Nephron (organoid): ENCODE data around the gene HCFC1R1.
A peak's percentile ranks its signal among the peaks of the same experiment; 100 is the strongest.

ENCODE experiments used
- H3K27ac Mint-ChIP-seq, 3 experiments: 2 replicates each; pipeline ENCODE4 v1.8.0; 2020; ENCODE audit warnings: mixed read lengths in 3 of 3, mild to moderate bottlenecking in 2 of 3, moderate library complexity in 1 of 3
- H3K27me3 Mint-ChIP-seq: 2 replicates; pipeline ENCODE4 v1.8.0; 2021; ENCODE audit warnings: low read depth, mild to moderate bottlenecking, moderate library complexity, mixed read lengths
- H3K36me3 Mint-ChIP-seq: 2 replicates; pipeline ENCODE4 v1.8.0; 2020; ENCODE audit warnings: low read depth, mixed read lengths
- H3K4me1 Mint-ChIP-seq: 2 replicates; pipeline ENCODE4 v1.8.0; 2020; ENCODE audit warnings: mixed read lengths
- H3K4me3 Mint-ChIP-seq, 3 experiments: 2 replicates each; pipeline ENCODE4 v1.8.0; 2020; ENCODE audit warnings: mild to moderate bottlenecking in 3 of 3, mixed read lengths in 3 of 3, moderate library complexity in 2 of 3
- H3K9me3 Mint-ChIP-seq: 2 replicates; pipeline ENCODE4 v1.8.0; 2020; ENCODE audit warnings: mixed read lengths
- TF ChIP-seq, protein P1 (sequence below), 3 experiments: fragments of 200-600 bp; sonication (generic); IDR thresholded peaks; one replicate each; pipeline ENCODE4 v1.5.0; 2021; ENCODE audit warnings: antibody characterized with exemption in 3 of 3; ENCODE audit not compliant: unreplicated experiment in 3 of 3

HCFC1R1 gene

DNA sequence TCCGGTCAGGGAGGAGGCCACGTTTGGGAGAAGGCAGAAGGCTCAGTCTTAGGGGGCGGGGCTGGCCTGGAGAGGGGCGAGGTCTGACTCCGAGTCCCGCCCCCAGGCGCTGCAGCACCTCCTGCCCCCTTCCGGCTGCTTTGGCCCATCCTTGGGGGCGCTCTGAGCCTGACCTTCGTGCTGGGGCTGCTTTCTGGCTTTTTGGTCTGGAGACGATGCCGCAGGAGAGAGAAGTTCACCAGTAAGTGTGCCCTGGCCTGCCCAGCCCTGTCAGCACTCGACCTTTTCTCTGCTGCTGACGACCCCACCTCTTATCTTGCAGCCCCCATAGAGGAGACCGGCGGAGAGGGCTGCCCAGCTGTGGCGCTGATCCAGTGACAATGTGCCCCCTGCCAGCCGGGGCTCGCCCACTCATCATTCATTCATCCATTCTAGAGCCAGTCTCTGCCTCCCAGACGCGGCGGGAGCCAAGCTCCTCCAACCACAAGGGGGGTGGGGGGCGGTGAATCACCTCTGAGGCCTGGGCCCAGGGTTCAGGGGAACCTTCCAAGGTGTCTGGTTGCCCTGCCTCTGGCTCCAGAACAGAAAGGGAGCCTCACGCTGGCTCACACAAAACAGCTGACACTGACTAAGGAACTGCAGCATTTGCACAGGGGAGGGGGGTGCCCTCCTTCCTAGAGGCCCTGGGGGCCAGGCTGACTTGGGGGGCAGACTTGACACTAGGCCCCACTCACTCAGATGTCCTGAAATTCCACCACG is 2.1 kb downstream of the HCFC1R1 start:
- H3K4me3 Mint-ChIP-seq: peak overlapping the region; percentile 90 to 92 (median 92)
- TF ChIP-seq, protein P1, sequence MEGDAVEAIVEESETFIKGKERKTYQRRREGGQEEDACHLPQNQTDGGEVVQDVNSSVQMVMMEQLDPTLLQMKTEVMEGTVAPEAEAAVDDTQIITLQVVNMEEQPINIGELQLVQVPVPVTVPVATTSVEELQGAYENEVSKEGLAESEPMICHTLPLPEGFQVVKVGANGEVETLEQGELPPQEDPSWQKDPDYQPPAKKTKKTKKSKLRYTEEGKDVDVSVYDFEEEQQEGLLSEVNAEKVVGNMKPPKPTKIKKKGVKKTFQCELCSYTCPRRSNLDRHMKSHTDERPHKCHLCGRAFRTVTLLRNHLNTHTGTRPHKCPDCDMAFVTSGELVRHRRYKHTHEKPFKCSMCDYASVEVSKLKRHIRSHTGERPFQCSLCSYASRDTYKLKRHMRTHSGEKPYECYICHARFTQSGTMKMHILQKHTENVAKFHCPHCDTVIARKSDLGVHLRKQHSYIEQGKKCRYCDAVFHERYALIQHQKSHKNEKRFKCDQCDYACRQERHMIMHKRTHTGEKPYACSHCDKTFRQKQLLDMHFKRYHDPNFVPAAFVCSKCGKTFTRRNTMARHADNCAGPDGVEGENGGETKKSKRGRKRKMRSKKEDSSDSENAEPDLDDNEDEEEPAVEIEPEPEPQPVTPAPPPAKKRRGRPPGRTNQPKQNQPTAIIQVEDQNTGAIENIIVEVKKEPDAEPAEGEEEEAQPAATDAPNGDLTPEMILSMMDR (IDR thresholded peaks at IDR 0.05; ENCODE audit: unreplicated experiment in 3 of 3): peak in 2 of 3 experiments; percentile 30 to 42
- no peaks in the 10 kb centered on the region for H3K9me3 Mint-ChIP-seq
- peak overlapping the region; percentile 85 to 96 (median 87) for H3K27ac Mint-ChIP-seq
- H3K36me3 Mint-ChIP-seq: peaks cover 12% of the 10 kb centered on the region
- peaks cover 33% of the 10 kb centered on the region for H3K27me3 Mint-ChIP-seq
- H3K4me1 Mint-ChIP-seq: peaks cover 33% of the 10 kb centered on the region

DNA sequence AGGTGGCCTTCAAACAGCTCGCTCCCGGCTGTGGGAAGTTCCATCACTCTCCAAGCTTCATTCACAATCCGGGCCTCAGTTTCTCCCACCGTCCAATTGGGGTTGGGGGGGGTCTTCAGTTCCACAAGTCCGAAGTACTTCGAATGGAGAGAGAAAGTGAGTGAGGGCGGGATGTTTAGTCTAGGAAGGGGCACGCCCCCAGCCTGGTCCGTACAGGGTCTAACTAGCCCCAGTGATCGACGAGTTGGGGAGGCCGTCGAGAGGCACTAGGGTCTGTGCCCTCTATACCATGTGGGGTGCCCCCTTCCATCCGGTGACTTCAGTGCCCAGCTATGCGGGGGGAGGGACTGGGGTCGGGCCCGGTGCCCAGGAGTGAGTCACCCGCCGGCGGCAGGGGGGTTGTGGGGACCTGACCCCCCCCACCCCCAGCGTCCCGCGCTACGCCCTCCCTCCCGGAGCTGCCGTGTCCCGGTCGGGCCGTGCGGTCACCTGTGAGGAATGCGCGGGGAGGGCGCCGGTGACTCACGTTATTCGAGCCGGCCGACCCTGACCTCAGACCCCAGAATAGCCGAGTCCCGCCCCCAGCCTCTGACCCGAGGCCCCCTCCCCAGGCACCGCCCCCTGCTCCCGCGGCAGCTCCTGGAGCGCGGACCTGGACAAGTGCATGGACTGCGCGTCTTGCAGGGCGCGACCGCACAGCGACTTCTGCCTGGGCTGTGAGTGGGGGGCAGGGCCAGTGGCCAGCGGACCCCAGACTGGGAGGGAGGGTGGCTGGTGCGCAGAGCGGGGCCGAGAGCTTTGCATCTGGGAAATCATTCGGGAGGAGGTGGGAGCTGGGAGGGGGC is 2.9 kb downstream of the HCFC1R1 start:
- Mint-ChIP-seq H3K9me3 (no peaks in the 10 kb centered on the region), H3K4me1 (peaks cover 33% of the 10 kb centered on the region), H3K36me3 (peaks cover 4% of the 10 kb centered on the region), H3K27me3 (peaks cover 34% of the 10 kb centered on the region), H3K4me3 (peak overlapping the region; percentile 90 to 92 (median 92)), H3K27ac (peak overlapping the region; percentile 85 to 96 (median 87))
- TF ChIP-seq, protein P1 (IDR thresholded peaks at IDR 0.05; ENCODE audit: unreplicated experiment in 3 of 3): no peak

DNA sequence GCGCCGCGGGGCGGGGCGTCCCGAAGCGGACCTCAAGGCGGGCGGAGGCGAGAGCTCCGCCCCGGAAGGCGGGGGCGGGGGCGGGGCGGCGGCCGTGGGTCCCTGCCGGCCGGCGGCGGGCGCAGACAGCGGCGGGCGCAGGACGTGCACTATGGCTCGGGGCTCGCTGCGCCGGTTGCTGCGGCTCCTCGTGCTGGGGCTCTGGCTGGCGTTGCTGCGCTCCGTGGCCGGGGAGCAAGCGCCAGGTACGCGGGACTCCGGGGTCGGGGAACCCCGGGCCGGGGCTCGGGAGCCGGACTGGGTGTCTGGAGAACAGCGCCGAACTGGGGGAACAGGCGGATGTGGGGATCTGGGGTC is 3.5 kb downstream of the HCFC1R1 start, which contains the start of gene TNFRSF12A:
TNFRSF12A (plus strand) TSS at position 122 of the 357 bp plus-strand sequence; CDS start at position 152, 30 bp downstream.
- peaks cover 38% of the 10 kb centered on the region for H3K27me3 Mint-ChIP-seq
- H3K27ac Mint-ChIP-seq: peak within 1 kb of the TSS; percentile 85 to 96 (median 87)
- H3K9me3 Mint-ChIP-seq: no peaks in the 10 kb centered on the region
- H3K36me3 Mint-ChIP-seq: peaks cover 3% of the 10 kb centered on the region
- peaks cover 33% of the 10 kb centered on the region for H3K4me1 Mint-ChIP-seq
- H3K4me3 Mint-ChIP-seq: peak within 1 kb of the TSS; percentile 90 to 92 (median 92)
- TF ChIP-seq, protein P1 (IDR thresholded peaks at IDR 0.05; ENCODE audit: unreplicated experiment in 3 of 3): no peak

DNA sequence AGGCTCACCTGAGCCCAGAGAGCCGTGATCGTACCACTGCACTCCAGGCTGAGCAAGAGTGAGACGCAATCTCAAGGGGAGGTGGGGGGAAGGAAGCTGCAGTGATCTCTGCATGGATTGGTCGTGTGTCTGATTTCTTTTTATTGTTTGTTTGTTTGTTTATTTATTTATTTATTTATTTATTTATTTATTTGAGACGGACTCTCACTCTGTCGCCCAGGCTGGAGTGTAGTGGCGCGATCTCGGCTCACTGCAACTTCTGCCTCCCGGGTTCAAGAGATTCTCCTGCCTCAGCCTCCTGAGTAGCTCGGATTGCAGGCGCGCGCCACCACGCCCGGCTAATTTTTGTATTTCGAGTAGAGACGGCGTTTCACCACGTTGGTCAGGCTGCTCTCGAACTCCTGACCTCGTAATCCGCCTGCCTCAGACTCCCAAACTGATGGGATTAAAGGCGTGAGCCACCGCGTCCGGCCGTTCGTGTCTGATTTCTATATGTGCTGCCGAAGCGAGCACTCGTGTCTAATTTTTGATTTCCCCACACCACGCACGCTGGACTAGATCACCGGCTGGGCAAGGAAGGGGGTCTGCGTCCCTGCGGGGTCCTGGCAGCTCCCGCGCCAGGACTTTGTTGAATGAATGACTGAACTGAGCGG is 4.0 kb downstream of the HCFC1R1 start:
- H3K27ac Mint-ChIP-seq: peak overlapping the region in 2 of 3 experiments; percentile 87 to 94

DNA sequence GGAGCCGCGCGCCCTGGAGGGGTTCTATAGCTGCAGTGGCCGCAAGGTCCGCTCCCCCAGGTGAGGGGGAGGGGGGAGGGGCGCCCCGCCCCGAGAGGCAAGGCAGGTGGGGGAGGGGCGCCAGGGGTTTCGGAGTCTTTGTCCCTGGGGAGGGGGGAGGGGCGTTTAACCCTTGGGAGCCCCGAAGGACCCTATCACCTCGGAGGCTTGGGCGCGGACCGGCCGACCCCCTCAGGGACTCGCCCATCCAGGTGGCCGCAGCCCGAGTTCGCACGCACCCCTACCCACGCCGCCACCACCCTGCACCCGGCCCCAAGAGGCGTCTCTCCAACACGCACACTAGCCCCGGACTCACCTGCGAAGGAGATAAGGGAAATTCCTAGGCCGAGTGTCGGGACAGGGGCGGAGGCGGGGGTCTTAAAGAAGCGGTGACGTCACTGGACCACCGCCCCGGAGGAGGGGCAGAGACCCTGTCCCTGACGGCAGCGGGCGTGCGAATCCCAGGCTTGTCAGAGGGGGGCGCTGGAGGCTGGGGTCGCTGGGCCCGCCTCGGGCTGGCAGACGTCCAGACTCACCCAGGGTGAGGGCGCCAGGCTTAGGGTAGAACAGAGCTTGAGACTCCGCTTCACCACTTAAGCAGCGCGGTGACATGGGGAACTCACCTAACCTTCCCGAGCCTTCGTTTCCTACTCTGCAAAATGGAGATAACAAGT is 5.8 kb downstream of the HCFC1R1 start, which contains the start of gene CLDN6:
CLDN6 (minus strand) TSS at position 390 of the 713 bp plus-strand sequence. CDS start 2,162 bp downstream, outside the sequence.
- H3K27ac Mint-ChIP-seq: peak within 1 kb of the TSS in 2 of 3 experiments; percentile 61 to 92
- H3K27me3 Mint-ChIP-seq: peaks cover 61% of the 10 kb centered on the region
- no peaks in the 10 kb centered on the region for H3K36me3 Mint-ChIP-seq
- H3K9me3 Mint-ChIP-seq: no peaks in the 10 kb centered on the region
- TF ChIP-seq, protein P1 (IDR thresholded peaks at IDR 0.05; ENCODE audit: unreplicated experiment in 3 of 3): peak; percentile 36 to 58 (median 47)
- peak within 1 kb of the TSS; percentile 79 to 86 (median 83) for H3K4me3 Mint-ChIP-seq
- peaks cover 23% of the 10 kb centered on the region for H3K4me1 Mint-ChIP-seq

More for the DNA sequence above, 4.0 kb downstream of the HCFC1R1 start:
- TF ChIP-seq, protein P1 (IDR thresholded peaks at IDR 0.05; ENCODE audit: unreplicated experiment in 3 of 3): no peak
- H3K9me3 Mint-ChIP-seq: no peaks in the 10 kb centered on the region
- peaks cover 43% of the 10 kb centered on the region for H3K27me3 Mint-ChIP-seq
- H3K4me3 Mint-ChIP-seq: peak overlapping the region; percentile 89 to 92 (median 92)
- peaks cover 3% of the 10 kb centered on the region for H3K36me3 Mint-ChIP-seq
- H3K4me1 Mint-ChIP-seq: peaks cover 33% of the 10 kb centered on the region
